Activated naive CD4-positive, alpha-beta T cell treated with anti-CD3 and anti-CD28 coated beads, Interleukin-2, amount 50 U/mL, for 24 hours (primary cell): ENCODE data around the gene CCDC7.
"Not testable (repeated sequence)": the region's sequence is repeated elsewhere in the genome, so short reads cannot be mapped to it uniquely, and the experiment has no call there.

ENCODE experiments used
- H3K27ac Mint-ChIP-seq: one replicate; pipeline ENCODE4 v1.8.0; 2021; ENCODE audit warnings: mild to moderate bottlenecking, mixed read lengths
- H3K27me3 Mint-ChIP-seq: one replicate; pipeline ENCODE4 v1.8.0; 2021; ENCODE audit warnings: mixed read lengths
- H3K36me3 Mint-ChIP-seq: one replicate; pipeline ENCODE4 v1.8.0; 2021; ENCODE audit warnings: mixed read lengths
- H3K4me1 Mint-ChIP-seq: one replicate; pipeline ENCODE4 v1.8.0; 2021; ENCODE audit warnings: mixed read lengths
- H3K4me3 Mint-ChIP-seq: one replicate; pipeline ENCODE4 v1.8.0; 2021; ENCODE audit warnings: mild to moderate bottlenecking, mixed read lengths
- H3K9me3 Mint-ChIP-seq: one replicate; pipeline ENCODE4 v1.8.0; 2021; ENCODE audit warnings: mixed read lengths

CCDC7 gene

DNA sequence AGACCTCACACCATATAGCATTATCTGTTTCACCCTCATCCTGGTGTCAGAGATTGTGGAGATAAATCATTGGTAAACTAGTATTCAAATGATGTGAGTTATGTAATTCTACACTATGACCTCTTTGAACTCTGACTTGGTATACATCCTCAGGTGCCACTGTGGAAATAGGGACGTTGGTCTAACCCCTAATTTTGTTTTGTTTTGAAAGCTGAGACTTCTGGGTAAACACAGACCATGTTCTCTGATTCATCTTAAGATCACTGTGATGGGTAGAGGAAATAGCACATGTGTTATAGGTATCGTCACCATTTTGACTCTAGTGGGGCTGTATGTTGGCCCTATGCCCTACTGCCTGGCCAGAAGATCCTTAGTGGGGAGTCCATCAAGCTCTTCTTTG is 241.6 kb downstream of the CCDC7 start:
- Mint-ChIP-seq H3K4me3 (no peak overlapping the region), H3K27me3 (no peaks in the 10 kb centered on the region), H3K27ac (no peak overlapping the region), H3K9me3 (peaks cover 23% of the 10 kb centered on the region), H3K36me3 (peaks cover 36% of the 10 kb centered on the region), H3K4me1 (peaks cover 6% of the 10 kb centered on the region)

DNA sequence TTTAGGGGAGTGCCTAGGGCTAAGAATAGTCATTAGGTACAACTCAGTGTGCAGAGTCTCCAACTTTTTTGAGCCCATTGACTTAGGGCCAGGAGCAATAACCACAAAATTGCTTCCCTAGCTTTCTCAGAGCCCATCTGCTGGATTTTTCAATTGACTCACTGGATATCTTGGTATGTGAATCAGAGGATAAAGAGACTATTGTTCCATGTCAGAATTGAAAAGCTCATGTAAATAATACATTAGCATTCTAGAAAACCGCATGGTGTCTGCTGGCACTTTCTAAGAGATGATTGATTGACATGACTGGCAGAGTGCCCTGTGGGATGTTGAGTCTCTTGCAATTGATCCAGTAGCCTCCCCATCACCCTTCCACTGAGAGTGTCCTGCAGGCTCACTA is 246.2 kb downstream of the CCDC7 start:
- H3K9me3 Mint-ChIP-seq, result peaks cover 26% of the 10 kb centered on the region
- H3K36me3 Mint-ChIP-seq, result peaks cover 35% of the 10 kb centered on the region
- H3K4me1 Mint-ChIP-seq, result no peaks in the 10 kb centered on the region
- no peaks in the 10 kb centered on the region for H3K27me3 Mint-ChIP-seq
- no peak overlapping the region for H3K27ac Mint-ChIP-seq
- no peak overlapping the region for H3K4me3 Mint-ChIP-seq

DNA sequence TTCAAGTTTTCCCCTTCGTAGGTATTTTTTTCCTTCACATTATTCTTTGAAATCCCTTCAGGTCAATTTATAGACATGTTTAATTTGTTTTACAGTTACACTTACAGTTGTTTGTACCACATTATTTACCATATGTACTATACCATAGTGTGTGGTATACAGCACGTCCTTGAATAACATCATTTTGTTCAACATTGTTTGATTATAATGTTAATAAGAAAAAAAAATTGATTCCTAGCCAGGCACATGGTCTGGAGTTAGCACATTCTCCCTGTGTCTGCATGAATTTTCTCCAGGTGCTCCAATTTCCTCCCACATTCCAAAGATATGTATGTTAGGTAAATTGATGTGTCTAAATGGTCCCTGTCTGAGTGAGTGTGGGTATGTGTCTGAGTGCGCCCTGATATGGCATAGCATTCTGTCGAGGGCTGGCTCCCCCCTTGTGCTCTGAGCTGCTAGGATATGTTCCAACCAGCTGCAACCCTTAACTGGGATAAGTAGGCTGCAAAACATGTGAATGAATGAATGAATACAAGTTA is 247.6 kb downstream of the CCDC7 start:
- no peak overlapping the region for H3K4me3 Mint-ChIP-seq
- H3K4me1 Mint-ChIP-seq, result no peaks in the 10 kb centered on the region
- peaks cover 22% of the 10 kb centered on the region for H3K9me3 Mint-ChIP-seq
- no peaks in the 10 kb centered on the region for H3K27me3 Mint-ChIP-seq
- no peak overlapping the region for H3K27ac Mint-ChIP-seq
- peaks cover 31% of the 10 kb centered on the region for H3K36me3 Mint-ChIP-seq

DNA sequence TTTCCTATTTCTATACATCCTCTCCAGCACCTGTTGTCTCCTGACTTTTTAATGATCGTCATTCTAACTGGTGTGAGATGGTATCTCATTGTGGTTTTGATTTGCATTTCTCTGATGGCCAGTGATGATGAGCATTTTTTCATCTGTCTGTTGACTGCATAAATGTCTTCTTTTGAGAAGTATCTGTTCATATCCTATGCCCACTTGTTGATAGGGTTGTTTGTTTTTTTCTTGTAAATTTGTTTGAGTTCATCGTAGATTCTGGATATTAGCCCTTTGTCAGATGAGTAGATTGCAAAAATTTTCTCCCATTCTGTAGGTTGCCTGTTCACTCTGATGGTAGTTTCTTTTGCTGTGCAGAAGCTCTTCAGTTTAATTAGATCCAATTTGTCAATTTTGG is 253.7 kb downstream of the CCDC7 start:
- H3K27ac Mint-ChIP-seq, H3K4me3 Mint-ChIP-seq, H3K27me3 Mint-ChIP-seq, H3K4me1 Mint-ChIP-seq: not testable (repeated sequence)
- peaks cover 29% of the 10 kb centered on the region for H3K9me3 Mint-ChIP-seq
- peaks cover 34% of the 10 kb centered on the region for H3K36me3 Mint-ChIP-seq

DNA sequence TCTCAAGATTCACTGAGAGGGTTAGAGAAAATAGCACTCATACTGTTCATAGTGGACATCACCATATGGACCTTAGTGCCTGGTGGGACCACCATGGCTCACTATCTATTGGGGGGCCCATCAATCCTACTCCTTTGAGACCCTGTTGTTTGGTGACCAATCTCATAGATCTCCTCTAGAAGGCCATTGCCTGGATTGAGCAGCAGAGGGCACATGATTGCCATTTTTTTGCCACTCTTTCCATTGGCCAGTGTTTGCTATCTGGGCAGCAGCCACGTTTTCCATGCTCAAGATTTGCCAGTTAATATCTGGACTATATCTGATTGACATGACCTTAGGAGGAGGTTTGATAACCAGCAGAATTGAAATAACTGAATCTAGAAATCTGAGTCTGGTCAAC is 267.6 kb downstream of the CCDC7 start:
- H3K27me3 Mint-ChIP-seq, result no peaks in the 10 kb centered on the region

DNA sequence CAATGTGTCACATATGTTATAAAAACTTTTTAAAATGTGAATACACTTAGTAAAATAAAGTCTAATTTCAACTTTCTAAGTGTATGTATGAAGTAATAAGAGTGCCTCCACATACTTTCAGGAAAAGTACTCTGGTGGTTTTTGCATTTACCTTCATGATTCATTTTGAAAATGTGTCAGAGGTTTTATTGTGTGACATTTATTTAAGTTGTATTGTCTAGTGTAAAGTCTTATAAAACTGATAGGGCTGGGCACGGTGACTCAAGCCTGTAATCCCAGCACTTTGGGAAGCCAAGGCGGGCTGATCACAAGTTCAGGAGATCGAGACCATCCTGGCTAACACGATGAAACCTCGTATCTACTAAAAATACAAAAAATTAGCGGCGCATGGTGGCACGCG is 285.6 kb downstream of the CCDC7 start:
- H3K9me3 Mint-ChIP-seq, result peaks cover 4% of the 10 kb centered on the region
- H3K36me3 Mint-ChIP-seq, result peaks cover 20% of the 10 kb centered on the region
- no peaks in the 10 kb centered on the region for H3K4me1 Mint-ChIP-seq
- no peak overlapping the region for H3K27ac Mint-ChIP-seq
- no peak overlapping the region for H3K4me3 Mint-ChIP-seq
- no peaks in the 10 kb centered on the region for H3K27me3 Mint-ChIP-seq

More for the DNA sequence above, 267.6 kb downstream of the CCDC7 start:
- Mint-ChIP-seq H3K4me1 (no peaks in the 10 kb centered on the region), H3K36me3 (peaks cover 22% of the 10 kb centered on the region), H3K4me3 (no peak overlapping the region), H3K9me3 (peaks cover 19% of the 10 kb centered on the region), H3K27ac (no peak overlapping the region)

DNA sequence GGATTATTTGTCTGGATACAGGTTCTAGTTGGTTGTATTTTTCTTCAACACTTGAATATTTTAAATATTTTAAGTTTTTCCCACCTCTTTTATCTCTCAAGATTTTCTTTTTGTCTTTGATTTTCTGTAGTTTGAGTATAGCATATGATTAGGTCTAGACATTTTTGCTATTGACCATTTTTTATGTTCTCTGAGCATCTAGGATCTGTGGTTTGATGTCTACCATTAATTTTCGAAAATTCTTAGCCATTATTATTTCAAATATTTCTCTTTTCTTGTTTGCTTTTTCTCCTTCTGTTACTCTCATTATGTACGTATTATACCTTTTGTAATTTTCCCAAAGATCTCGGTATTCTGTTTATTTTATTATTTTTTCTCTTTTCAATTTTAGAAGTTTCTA is 293.0 kb downstream of the CCDC7 start:
- Mint-ChIP-seq H3K4me3 (no peak overlapping the region), H3K36me3 (peaks cover 35% of the 10 kb centered on the region)

DNA sequence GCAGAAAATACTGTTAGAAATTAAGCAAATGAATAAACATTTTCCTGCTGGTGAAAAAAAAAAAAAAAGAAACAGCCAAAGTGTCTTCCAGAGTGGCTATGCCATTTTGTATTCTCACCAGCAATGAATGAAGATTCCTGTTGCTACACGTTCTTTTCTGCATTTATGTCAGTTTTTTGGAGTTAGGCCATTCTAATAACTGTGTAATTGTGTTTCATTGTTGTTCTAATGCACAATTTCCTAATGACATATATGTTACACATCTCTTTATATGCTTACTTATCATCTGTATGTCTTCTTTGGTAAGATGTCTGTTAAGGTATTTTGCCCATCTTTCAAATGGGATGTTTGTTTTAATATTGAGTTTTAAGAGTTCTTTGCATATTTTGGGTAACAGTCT is 298.4 kb downstream of the CCDC7 start:
- peaks cover 42% of the 10 kb centered on the region for H3K36me3 Mint-ChIP-seq

More for the DNA sequence above, 293.0 kb downstream of the CCDC7 start:
- Mint-ChIP-seq H3K27ac (no peak overlapping the region), H3K9me3 (peaks cover 12% of the 10 kb centered on the region), H3K4me1 (no peaks in the 10 kb centered on the region), H3K27me3 (no peaks in the 10 kb centered on the region)

DNA sequence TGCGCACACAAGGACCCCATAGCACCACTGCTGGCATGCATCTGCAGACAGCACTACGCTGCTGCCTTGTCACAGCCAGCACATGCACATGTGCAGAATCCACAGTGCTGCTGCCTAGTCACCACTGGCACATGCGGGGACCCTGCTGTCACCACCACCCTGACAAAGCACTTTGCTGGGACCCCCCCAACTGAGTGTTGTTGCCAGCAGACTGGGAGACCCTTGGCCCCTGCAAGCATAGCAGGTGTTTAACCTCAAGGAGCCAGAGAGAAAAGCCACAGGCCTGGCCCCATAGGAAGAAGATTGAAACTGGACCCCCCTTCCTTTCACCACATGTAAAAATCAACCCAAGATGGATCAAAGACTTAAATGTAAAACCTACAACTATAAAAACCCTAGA is 300.9 kb downstream of the CCDC7 start:
- no peaks in the 10 kb centered on the region for H3K4me1 Mint-ChIP-seq
- peaks cover 20% of the 10 kb centered on the region for H3K9me3 Mint-ChIP-seq
- no peak overlapping the region for H3K27ac Mint-ChIP-seq
- H3K27me3 Mint-ChIP-seq, result no peaks in the 10 kb centered on the region
- H3K36me3 Mint-ChIP-seq, result peaks cover 50% of the 10 kb centered on the region
- no peak overlapping the region for H3K4me3 Mint-ChIP-seq

More for the DNA sequence above, 298.4 kb downstream of the CCDC7 start:
- Mint-ChIP-seq H3K27me3 (no peaks in the 10 kb centered on the region), H3K9me3 (peaks cover 14% of the 10 kb centered on the region), H3K4me1 (no peaks in the 10 kb centered on the region), H3K27ac (no peak overlapping the region), H3K4me3 (no peak overlapping the region)

DNA sequence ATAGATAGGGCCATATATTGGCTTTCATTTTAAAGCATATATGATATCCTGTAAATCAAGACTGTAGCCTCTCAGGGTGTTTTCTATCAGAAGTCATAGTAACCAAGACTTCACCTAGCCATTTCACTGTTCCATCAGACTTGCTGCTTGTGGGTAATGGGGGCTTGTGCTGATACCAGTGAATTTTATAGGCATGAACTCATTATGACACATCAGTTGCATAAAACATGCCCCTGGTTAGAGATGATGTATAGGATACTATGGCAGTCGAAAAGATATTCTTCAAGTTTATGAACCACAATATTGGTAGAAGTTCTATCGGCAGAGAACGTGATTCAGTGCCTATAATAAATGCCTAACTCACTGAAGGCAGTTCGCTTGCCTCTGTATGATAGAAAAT is 305.6 kb downstream of the CCDC7 start:
- Mint-ChIP-seq H3K4me1 (no peaks in the 10 kb centered on the region), H3K36me3 (peaks cover 32% of the 10 kb centered on the region), H3K27ac (no peak overlapping the region), H3K9me3 (peaks cover 24% of the 10 kb centered on the region), H3K4me3 (no peak overlapping the region), H3K27me3 (no peaks in the 10 kb centered on the region)

DNA sequence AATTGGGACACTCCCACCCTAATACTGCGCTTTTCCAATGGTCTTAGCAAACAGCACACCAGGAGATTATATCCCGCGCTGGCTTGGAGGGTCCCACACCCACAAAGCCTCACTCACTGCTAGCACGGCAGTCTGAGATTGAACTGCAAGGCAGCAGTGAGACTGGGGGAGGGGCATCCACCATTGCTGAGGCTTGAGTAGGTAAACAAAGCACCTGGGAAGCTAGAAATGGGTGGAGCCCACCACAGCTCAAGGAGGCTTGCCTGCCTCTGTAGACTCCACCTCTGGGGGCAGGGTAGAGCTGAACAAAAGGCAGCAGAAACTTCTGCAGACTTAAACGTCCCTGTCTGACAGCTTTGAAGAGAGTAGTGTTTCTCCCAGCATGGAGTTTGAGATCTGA is 309.0 kb downstream of the CCDC7 start:
- H3K36me3 Mint-ChIP-seq, result peaks cover 22% of the 10 kb centered on the region
- H3K4me1 Mint-ChIP-seq, H3K27ac Mint-ChIP-seq, H3K27me3 Mint-ChIP-seq, H3K4me3 Mint-ChIP-seq: not testable (repeated sequence)
- H3K9me3 Mint-ChIP-seq, result peaks cover 26% of the 10 kb centered on the region

DNA sequence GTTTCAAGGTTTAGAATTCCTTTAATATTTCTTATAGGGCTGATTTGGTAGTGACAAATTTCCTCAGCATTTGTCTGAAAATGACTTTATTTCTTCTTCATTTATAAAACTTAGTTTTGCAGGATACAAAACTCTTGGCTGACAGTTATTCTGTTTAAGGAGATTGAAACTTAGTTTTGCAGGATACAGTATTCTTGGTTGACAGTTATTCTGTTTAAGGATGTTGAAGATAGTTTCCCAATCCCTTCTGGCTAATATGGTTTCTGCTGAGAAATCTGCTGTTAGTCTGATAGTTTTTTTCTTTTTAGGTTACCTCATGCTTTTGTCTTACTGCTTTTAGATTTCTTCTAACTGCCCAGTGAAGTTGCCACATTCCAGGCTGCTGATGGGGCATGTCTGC is 325.3 kb downstream of the CCDC7 start:
- Mint-ChIP-seq H3K27ac (no peak overlapping the region), H3K9me3 (peaks cover 43% of the 10 kb centered on the region), H3K36me3 (peaks cover 21% of the 10 kb centered on the region), H3K4me3 (no peak overlapping the region), H3K4me1 (no peaks in the 10 kb centered on the region), H3K27me3 (no peaks in the 10 kb centered on the region)

DNA sequence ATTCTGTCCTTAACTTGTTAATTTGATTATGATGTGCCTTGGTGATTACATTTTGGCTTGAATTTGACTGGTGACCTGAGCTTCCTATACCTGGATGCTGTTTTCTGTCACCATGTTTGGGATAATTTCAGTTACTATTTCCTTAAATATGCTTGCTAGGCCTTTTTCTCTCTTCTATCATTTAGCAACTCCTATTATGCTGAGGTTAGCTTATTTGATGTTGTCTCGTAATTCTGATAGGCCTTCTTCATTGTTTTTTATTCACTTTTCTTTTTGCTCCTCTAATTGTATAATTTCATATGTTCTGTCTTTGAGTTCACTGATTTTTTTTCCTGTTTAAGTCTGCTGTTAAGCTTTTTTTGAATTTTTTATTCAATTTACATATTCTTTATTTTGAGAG is 327.2 kb downstream of the CCDC7 start:
- Mint-ChIP-seq H3K27me3 (no peaks in the 10 kb centered on the region), H3K4me3 (no peak overlapping the region), H3K27ac (no peak overlapping the region), H3K36me3 (peaks cover 23% of the 10 kb centered on the region), H3K4me1 (no peaks in the 10 kb centered on the region), H3K9me3 (peaks cover 31% of the 10 kb centered on the region)

DNA sequence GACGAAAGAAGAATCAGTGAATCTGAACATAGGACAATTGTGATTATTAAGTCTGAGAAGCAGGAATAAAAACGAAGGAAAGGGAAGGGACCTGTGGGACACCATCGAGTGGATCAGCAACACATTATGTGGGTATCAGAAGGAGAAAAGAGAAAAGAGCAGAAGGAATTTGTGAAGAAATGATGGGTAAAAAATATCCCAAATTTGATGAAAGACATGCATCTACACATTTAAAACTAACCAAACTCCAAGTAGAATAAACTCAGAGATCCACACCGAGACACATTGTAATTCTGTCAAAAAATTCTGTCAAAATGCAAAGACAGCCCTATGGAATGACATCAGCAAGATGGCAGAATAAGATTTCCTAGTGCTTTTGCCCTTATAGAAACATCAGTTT is 341.0 kb downstream of the CCDC7 start:
- no peak overlapping the region for H3K27ac Mint-ChIP-seq
- no peaks in the 10 kb centered on the region for H3K4me1 Mint-ChIP-seq
- H3K9me3 Mint-ChIP-seq, result peaks cover 6% of the 10 kb centered on the region
- H3K4me3 Mint-ChIP-seq, result no peak overlapping the region
- no peaks in the 10 kb centered on the region for H3K27me3 Mint-ChIP-seq
- peaks cover 7% of the 10 kb centered on the region for H3K36me3 Mint-ChIP-seq

DNA sequence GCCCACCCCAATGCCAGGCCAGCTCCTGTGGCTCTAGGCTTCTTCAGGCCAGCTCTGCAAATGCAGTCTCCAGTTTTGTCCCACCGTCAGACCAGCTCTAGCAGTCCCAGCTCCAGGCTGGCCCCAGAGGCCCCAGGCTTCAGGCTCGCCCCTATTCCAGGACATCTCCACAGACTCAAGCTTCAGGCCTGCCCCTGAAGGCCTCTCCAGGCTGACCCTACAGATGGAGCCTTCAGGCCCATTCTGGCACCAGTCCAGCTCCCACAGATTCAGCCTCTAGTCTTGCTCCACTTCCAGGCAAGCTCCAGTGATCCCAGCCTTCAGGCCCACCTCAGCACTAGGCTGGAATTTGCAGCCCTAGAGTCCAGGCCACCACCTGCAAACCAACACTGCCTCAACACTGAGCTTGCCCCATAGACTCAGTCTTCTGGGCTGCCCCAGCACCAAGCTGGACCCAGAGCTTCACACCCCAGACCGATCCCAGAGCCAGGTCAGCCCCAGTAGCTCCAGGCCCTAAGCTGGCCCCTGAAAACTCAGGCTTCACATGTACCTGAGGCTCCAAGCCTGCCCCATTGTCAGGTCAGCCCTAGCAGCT is 341.8 kb downstream of the CCDC7 start:
- H3K36me3 Mint-ChIP-seq, result peaks cover 7% of the 10 kb centered on the region
- H3K4me1 Mint-ChIP-seq, result no peaks in the 10 kb centered on the region
- H3K9me3 Mint-ChIP-seq, result peaks cover 6% of the 10 kb centered on the region
- no peak overlapping the region for H3K27ac Mint-ChIP-seq
- H3K27me3 Mint-ChIP-seq, result no peaks in the 10 kb centered on the region
- H3K4me3 Mint-ChIP-seq, result no peak overlapping the region

DNA sequence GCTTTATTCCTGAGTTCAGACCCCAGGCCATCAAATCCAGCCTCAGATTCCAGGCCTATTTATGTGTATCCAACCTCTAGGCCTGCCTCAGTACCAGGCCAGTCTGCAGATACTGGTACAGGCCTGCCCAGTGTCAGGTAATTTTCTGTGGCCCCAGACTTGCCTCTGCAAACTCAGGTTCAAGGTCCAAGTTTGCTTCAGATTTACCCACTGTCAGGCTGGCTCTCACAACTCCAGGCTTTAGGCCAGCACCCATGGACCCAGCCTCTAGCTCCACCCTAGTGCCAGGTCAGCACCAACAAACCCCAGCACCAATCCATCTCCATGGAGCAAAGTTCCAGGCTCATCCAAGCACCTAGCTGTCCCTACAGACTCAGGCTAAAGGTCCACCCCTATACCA is 342.4 kb downstream of the CCDC7 start:
- H3K27me3 Mint-ChIP-seq, result no peaks in the 10 kb centered on the region
- H3K27ac Mint-ChIP-seq, result no peak overlapping the region
- H3K9me3 Mint-ChIP-seq, result peaks cover 6% of the 10 kb centered on the region
- no peak overlapping the region for H3K4me3 Mint-ChIP-seq
- H3K4me1 Mint-ChIP-seq, result no peaks in the 10 kb centered on the region
- peaks cover 7% of the 10 kb centered on the region for H3K36me3 Mint-ChIP-seq

DNA sequence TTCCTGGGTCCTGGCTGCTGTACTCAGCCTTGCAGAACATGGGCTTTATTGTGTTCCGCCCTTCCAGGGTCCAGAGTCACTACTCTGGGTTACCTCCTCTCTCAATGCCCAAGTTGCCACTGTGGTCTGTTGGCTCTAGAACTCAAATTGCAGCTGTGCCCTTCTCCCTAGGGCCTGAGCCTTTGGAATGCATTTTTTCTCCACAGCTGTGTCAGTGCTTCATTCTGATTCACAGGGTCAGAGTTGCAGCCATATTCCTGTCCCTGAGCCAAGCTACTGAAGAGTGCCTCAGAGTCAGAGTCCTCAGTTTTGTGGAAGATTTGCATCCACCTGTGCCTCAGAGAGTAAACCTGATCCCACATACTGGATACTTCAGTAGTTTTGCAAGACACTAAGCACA is 344.5 kb downstream of the CCDC7 start:
- Mint-ChIP-seq H3K4me1 (no peaks in the 10 kb centered on the region), H3K27me3 (no peaks in the 10 kb centered on the region), H3K27ac (no peak overlapping the region), H3K36me3 (peaks cover 7% of the 10 kb centered on the region), H3K4me3 (no peak overlapping the region), H3K9me3 (peaks cover 6% of the 10 kb centered on the region)
